ENCODE results near the gene FHIP1B.

The FHIP1B gene

DNA sequence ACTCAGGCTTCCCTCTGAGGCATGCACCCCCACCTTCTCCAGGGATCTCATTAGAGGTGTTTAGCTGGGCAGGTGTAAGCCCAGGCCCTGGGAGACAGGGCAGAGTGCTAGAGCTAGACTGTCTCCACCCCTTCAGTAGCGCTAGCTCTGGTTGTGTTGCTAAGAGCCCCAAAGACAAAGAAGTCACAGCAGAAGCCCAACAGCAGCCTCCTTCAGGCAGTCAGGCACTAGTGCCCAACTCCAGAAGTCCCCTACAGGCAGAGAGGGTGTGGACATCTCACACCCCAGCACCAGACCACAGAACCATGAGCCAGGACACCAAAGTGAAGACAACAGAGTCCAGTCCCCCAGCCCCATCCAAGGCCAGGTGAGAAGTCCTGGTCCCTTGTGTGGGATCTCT is 4.5 kb upstream of the FHIP1B start, which contains the start of gene CNGA4:
CNGA4 (plus strand) TSS at position 188 of the 400 bp plus-strand sequence; CDS start at position 306, 118 bp downstream.
- DNase-seq (ENCODE audit: low read depth): no peak

DNA sequence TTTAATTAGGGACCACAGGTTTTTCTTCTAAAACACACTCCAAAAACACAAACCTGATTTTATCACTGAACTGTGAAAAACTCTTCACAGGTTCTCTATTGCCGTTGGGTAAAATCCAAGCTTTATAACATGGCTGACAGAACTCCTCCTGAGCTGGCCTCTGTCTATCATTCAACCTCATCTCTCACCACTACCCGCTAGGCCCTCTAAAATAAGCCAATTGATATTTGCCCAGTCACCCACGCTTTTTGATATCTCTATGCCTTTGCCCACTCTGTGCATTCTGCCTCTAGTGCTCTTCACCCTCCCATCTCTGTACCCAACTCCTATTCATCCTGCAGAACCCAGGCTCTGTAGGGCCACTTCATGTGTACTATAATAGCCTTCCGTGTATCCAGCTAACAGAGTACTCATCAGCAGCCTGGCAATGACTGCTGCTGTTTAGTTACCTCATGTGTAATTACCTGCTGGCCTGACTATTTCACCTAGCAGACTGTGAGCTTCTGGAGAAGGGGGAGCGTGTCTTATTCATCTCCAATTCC is 3.4 kb upstream of the FHIP1B start:
- no peak for DNase-seq (ENCODE audit: low read depth)

DNA sequence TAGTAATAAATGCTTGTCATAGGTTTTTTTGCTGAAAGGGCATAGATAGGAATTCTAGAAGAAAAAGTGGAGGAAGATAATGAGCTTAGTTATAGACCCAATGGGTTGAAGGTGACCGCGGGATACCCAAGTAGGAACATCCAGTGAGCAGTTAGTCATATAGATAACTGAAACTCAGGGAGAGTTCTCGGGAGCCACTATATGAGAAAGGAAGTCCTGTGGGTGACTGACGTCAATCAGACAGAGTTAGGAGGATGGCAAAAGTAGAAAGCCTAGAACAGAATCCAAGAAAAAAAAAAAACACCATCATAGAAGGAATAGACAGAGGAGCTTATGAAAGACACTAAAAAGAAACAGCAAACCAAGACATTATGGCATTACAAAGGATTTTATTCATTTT is 2.8 kb upstream of the FHIP1B start:
- no peak for DNase-seq (ENCODE audit: low read depth)

DNA sequence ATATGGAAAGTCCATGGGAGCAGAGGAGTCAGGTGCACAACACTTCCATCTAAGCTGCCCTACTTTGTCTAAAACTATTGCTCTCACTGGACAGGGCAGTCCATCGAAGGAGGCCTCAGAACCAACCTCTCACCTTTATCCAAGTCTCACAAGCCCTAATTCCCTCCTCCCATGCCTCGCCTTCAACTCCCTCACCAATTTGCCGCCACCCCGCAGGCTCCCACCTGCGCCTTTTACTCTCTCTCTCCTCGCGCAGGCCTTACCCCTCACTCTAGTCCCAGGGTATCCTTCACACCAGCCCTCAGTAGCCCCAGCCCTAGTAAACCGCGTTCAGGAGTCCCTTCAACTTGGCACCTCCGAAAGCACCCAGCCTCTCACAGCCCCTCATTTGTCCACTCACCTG is 451 bp downstream of the FHIP1B start:
- DNase-seq (ENCODE audit: low read depth): no peak

DNA sequence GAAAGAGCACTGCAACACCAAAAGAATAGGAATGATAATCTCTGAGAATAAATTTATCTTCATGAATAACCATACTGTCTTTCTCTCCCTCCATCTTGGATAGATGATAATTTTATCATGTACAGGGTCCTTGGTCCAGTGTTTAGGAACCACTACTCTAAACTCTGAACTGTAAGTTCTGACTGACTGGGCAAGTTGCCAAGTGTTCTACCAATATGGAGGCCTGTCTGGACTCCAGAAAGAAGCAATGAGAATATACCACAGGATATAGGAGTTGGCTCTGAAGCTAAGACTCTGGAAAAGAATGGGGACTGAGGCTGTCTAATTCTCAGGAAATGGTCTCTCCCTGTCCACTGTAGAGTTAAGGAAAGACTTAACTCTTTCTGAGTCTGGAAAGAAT is 1.5 kb downstream of the FHIP1B start:
- no peak for DNase-seq (ENCODE audit: low read depth)

DNA sequence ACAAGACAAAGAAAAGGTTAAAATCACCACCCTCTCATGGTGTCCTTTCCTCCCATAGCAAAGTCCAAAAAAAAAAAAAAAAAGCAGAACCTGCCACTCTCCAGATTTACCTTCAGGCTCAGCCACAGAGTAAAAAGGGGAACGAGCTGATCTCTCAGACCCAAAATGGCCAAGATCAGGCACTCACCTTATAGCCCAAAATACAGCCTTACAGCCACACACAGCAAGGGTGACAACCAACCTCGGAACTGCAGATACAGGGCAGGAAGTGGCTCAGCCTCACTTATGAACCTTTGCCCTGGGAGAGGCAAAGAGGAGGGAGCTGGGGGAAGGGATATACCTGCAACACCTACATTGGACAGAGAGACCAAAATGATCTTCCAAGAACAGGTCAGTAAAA is 4.5 kb downstream of the FHIP1B start:
- DNase-seq (ENCODE audit: low read depth): no peak

DNA sequence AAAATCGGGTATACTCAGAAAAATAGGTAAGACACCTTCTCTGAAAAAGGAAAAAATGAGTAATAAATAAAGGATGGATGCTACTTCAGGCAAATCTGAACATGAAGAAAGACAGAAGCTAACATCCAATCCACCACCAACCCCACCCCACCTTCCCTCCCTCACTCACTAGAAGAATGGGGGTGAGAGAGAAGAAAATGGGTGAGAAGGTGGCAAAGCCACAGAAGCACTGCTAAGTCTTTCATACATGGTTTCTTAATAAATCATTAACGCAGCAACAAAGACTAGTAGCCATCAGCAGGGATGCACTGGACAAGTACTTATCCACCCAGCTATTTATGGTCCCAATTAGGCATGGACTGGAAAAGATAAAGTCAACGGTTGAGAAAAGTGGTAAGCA is 5.9 kb downstream of the FHIP1B start:
- no peak for DNase-seq (ENCODE audit: low read depth)

DNA sequence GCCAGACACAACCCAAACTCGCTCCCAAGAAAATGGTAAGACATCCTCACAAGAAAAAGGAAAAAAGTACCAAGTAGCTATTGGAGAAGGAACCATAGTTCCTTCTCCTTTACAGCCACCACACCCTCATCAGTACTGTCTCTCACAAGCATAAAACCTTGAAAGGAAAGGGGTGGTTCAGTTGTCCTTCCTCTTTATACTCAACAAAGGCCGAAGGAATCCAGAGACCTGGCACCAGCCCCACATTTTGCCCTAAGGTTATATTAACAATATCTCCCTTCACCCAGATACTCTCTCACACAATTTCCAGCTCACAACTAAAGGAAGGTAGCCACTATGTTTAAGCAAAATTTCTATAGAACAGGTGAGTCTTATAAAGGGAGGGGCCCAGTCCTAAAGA is 8.5 kb downstream of the FHIP1B start:
- no peak for DNase-seq (ENCODE audit: low read depth)

DNA sequence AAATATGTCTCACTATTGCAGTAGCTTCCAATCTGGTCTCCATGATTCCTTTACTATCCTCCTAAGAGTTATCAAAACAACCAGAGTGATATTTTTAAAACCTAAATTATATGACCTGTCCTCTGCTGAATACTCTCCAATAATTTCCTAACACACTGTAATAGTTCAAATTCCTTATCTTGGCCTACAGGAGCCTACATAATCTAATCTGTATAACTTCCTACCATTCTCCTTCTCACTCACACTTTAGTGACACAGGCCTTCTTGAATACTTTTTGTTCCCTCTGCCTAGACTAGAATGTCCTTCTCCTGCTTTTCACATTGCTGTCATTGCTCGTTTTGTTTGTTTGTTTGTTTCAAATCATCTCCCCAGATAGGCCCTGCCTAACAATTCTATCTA is 9.4 kb downstream of the FHIP1B start:
- no peak for DNase-seq (ENCODE audit: low read depth)

DNA sequence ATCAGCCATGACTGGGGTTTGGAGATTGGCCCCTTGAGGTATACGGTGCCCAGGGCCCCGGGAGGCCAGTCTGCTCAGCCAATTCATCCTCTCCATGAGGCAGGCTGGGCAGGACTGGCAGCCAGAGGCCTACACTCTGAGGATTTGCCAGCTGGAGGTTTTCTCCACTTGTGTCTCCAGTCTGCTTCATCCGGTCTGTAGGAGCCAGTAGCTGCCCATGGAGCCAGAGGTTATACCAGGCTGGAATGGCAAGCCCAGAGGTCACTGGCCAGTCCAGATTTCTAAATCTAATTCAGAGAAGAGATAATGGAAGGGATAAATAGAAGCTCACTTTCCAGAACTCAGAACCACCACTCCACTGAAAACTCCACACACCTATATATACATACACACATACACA is 10.0 kb downstream of the FHIP1B start:
- DNase-seq (ENCODE audit: low read depth): no peak

DNA sequence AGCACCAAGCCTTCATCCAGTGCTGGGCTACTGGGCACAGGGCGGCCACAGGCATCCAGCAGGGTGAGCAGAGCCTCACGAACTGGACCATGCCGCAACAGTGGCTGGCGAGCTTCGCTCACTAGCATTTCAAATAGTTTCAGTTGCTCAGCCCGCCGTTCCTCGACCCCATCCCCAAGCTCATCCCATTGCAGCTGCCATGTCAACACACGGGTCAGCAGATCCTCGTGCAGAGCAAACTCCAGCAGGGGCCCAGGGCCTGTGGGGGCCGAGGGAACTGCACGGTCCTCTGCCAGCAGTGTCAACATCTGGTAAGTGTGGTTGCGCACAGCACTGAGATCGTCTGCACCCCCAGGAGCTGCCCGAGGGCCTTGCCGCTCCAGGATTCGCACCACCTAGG is 10.6 kb downstream of the FHIP1B start:
- no peak for DNase-seq (ENCODE audit: low read depth)

DNA sequence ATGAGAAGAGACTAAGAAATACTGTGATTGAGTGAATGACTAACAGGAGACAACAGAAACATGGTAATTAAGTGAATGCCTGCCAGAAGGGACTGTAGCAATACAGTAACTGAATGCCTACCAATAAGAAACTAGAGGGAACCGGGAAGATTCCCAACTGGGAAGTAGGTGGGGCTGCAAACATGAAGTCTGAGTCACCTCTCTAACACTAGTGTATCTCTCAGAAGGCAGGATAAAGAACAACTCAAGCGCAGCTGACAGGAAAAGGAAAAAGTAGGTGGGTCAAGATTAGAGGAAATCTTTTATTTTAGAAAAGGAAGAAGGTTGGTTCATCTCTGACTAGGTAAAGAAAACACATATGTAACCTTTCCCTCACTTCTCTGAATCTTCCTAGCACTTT is 15.1 kb downstream of the FHIP1B start:
- DNase-seq (ENCODE audit: low read depth): no peak

DNA sequence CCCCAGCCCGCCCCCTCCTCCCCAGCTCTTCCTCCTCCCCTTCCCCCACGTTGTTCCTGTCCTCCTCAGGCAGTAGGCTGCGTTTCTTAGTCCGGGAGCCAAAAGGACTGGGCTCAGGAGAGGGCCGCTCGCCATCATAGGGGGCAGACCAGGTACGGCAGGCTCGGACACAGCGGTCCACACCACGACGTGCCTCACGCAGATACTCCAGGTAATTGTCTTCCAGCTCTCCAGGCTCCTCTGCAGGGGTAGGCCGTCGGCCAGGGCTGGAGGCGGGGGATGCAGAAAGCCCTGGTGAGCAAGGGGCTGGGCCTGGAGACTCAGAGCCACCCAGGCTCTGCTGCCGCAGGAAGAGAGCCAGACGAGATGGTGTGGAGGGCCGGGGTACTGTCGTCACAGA is 16.7 kb downstream of the FHIP1B start:
- no peak for DNase-seq (ENCODE audit: low read depth)

DNA sequence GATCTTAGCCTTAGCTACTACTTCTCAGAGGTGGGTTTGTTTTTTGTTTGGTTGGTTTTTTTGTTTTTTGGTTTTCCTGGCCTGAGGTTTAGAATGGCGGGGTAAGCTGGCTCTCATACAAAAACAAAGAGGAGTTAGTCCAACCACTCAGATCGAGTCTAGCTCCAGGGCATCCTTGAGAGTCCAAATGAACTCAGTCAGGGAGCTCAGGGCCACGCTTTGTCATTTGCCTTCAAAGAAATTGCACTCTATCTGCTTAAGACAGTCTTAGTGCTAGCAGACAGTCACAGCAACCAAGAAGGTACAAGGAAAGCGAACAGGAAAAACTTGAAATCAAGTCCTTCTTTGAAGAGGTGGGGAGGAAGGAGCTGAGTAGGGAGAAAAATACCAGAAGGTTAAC is 17.9 kb downstream of the FHIP1B start:
- no peak for DNase-seq (ENCODE audit: low read depth)

DNA sequence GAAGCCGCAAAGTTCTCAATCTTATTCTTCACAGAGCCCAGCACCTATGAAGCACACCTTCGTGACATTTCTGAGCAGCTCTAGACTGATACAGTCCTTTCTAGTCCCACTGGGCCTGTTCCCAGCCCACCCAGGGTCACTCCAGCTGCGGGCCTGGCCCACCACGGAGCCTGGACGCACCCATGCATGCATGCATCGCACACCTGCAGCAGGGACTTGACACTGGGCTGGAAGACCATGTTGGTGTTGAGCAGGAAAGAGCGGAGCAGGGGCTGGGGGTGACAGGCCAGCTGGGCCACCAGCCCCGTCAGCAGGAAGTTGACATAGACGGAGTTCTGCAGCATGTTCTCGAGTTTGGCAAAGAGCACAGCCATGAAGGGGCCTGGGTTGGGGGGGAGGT is 19.9 kb downstream of the FHIP1B start:
- DNase-seq (ENCODE audit: low read depth): no peak

DNA sequence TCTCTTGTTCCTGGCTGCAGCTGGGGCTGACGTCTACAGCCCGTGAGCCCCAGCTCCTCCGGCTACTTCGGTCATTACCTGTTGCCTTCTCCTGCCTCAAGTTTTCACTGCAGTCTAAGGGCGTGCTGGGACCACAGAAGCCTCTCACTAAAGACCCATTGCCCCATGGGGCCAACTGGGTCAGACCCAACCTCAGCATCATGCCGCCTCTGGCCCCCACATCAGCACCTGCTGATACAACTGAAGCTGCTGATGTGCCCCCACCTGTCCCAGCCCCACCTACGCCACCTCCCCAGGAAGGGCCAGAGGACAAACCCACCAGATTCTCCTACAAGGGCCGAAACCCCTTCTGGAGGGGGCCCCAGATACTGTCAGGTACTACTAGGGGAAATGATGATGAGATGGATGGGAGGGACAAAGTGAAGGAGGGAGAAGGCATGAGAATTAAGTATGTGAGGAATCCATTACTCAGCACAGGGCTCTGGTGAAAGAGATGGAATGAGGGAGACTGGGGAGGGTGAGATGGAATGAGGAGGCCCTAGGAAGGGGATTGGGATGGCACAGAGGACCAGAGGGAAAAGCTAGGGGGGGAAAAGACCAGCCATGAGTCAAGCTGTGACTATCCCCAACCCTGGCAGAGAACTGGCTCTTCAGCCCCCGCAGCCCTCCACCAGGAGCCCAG is 24.0 kb downstream of the FHIP1B start:
- no peak for DNase-seq (ENCODE audit: low read depth)

DNA sequence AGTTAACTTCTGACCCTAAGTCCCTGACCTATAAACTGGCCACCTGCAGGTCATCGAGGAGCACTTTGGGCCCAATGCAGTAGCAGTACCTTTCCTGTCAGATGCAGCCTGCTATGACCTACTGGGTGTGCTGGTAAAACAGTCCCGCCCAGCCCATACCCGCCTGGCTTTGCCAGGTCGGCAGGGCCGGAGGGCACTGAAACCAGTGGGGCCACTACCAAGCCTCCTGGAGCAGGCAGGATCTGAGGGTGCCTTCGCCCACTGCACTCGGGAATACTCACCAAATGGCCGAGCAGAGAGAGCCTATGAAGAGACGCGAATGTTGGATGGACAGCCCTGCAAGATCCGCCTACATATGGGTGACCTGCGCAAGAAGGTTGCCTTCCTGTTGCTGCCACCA is 24.6 kb downstream of the FHIP1B start:
- no peak for DNase-seq (ENCODE audit: low read depth)

DNA sequence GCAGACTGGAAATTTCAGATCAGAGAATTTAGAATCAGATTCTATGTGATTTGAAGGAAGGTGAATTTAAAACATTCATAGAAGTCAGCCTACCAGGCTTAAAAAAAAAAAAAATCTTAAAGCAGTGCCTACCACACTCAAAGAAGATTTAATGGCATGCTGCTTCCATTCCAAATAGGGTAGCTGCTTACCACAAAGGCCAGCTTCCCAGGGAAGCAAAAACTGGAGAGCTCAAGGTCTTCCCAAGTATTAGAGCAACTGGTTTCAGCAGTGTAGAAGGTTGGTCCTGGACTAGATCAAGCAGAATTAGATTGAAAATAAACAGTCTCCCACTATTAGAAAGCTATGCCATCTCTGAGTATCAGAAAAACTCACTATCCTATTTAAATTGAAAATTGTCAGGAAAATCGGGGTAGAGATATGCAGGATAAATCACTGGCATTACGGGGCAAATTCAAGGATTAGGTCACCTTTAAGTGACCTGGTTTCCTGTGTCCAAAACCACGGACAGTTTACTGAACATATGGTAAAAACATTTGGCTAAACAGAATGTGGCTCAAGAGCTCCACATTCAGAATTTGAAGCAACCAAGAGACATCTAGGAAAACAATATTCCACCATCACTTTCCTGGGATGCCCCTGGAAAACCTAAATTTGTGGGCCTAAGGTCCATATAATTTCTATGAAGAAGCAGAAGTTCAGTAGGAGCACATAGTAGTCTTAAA is 27.8 kb downstream of the FHIP1B start:
- DNase-seq (ENCODE audit: low read depth): no peak

DNA sequence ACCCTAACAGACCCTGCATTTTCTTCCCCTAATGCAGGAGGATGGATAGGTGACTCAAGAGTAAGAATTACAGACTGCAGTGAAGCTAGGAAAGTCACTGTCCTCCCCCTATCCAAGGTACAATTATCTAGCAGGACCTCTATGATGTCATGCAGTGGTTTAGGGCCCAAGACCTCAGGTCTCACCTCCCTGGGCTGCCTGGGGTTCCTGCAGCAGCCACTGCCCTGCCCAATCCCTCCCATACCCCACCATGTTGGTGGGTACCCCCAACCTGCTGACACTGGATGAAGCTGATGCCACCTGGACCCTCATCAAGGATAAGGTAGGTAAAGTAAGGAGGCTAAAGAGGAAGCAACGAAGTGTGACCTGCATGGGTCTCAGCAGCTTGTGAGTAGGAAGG is 29.1 kb downstream of the FHIP1B start, which contains the start of gene C11orf42:
C11orf42 (plus strand) TSS at position 192 of the 400 bp plus-strand sequence; CDS start at position 251, 59 bp downstream.
- DNase-seq (ENCODE audit: low read depth): no peak

DNA sequence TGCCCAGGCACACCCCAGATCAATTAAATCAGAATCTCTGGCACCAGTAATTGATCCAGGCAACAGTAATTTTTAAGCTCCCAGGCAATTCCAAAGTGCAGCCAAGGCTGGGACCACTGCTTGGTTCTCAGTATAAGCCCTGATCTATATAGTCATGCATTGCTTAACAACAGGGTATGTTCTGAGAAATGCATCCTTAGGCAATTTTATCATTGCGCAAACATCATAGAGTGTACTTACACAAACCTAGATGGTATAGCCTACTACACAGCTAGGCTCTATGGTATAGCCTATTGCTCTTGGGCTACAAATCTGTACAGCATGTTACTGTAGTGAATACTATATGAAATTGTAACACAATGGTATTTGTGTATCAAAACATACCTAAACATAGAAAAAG is 29.7 kb downstream of the FHIP1B start:
- DNase-seq (ENCODE audit: low read depth): no peak

DNA sequence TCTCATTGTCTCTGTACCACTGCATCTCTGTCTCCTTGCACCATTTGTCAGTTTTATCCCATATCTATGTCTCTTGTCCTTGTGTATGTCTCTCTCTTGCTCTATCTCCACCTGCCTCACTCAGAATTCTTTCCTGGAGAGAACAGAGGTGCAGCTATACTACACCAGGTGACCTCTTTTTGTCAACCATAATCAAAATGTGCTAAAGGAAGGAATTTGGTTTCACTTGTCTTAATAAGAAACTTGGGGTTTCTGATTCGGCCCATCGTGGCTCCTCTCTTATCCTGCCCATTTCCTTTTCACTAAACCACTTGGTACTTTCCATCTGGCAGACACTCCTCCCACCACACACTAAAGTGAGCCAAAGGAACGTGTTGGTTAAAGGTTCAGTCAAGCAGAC is 31.1 kb downstream of the FHIP1B start:
- DNase-seq (ENCODE audit: low read depth): no peak

DNA sequence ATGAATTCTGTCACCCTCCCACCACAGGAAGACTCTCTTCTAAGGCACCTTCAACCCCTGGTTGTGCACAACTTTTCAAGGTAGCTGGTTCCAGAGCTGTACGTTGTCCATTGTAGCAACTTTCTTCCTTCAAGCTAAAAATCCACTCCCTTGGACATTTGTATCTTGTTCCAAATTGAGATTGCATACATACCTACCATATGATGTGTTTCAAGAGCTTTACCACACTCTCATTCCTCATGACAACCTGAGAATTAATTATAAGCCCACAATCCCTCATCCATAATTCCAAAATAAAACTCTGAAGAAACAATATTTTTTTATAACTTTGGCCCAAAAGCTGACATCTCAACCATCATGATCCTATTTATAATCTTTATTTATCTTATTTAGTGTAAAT is 32.4 kb downstream of the FHIP1B start:
- no peak for DNase-seq (ENCODE audit: low read depth)

DNA sequence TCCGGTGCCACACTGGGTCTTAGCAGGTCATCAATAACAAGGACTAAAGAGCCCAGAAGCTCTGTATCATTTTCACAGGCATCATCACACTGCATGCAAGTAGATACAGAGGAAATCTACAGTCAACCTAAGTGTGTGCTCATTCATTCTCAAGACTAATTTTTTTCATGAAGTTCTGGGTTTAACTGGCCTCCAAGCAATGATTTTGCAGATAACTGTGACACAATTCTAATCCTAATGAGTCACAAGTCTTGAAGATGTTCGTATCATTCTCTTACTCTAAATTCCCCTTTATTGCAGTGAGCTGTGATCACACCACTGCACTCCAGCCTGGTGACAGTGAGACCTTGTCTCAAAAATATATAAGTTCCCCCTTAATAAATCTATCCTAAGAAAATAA is 33.0 kb downstream of the FHIP1B start:
- no peak for DNase-seq (ENCODE audit: low read depth)

DNA sequence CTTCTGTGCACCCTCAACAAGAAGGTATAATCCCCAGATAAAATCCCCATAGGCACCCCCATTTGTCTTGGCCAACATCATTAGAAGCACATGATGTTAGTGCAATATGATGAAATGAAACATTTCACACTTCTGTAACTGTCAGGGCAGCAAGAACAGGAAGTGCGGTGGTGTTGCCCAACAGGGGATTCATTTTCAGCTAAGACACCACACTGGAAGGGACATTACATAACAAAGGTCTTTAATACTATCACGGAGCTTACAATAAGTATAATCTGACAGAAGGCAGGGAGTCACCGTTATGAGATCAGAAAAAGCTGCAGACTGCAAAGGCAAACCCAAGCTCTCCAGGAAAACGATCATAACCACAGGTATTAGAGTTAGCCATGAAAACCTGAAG is 33.5 kb downstream of the FHIP1B start:
- no peak for DNase-seq (ENCODE audit: low read depth)

Data from T-helper 22 cell (primary cell).